Stromal cell of bone marrow (primary cell): Measurements from ENCODE around the gene KRTAP20-2.

Experiments
- DNase-seq: peaks from one replicate; pipeline ENCODE4 v3.0.0-alpha.2; 2012; ENCODE audit warnings: low read depth

KRTAP20-2 gene

GRCh38 chr21:30674312-30674711 lies 39.3 kb downstream of the KRTAP20-2 start:
- no peak for DNase-seq

- no peak for DNase-seq
These were observed 41.7 kb downstream of the KRTAP20-2 start for GRCh38 chr21:30676737-30677136.

GRCh38 chr21:30680586-30680985 lies 45.6 kb downstream of the KRTAP20-2 start:
- no peak for DNase-seq

- no peak for DNase-seq
These were observed 49.5 kb downstream of the KRTAP20-2 start for GRCh38 chr21:30684506-30684905.
